NCI-H2029 treated with DMSO at 0.1 percent for 48 hours (cell line): Measurements from ENCODE around the gene CCDC174.
"Not testable (repeated sequence)": the region's sequence is repeated elsewhere in the genome, so short reads cannot be mapped to it uniquely, and the experiment has no call there.

Source experiments
- DNase-seq: peaks from one replicate; lab custom pipeline; 2025; lab: John Stamatoyannopoulos, UW

The CCDC174 gene

DNA sequence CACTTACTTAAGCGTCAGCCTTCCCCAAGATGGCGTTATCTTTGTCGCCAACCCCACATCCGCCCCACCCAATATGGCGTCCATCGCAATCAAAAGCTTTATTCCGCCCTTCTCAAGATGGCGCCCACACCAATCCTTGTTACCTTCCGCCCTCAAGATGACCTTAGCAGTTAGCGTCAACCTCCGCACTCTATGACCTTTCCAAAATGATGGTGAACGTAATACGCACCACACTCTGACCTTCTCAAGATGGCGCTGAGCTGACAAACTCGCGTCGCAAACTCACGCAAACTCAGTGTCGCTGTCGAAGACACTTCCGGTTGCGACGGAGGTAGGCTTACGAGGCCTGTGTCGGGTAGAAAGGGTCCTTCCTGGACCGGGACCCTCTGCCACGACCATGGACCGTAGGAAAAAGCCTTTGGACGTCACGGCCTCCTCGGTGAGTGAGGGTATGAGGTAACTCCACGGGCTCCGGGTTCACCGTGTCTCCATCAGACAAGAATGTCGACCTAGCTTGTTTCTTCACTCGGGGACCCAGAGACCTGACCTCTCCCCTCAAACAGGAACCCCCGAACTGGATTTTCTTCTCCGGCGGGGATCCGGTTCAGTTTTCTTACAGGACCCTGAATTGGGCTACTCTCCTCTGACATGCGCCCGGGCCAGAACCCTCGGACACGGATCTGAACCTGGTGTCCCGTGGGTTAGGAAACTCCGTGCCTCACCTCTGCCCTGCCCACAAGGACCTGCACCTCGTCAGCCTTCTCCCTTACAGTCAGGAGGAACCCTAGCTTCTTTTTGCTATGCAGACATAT lies at the start of gene CCDC174:
Gene CCDC174, plus strand, starts transcription at position 323 of the 812 bp plus-strand sequence. Its CDS starts 75 bp downstream, at position 398.
- peak; percentile 99 for DNase-seq

DNA sequence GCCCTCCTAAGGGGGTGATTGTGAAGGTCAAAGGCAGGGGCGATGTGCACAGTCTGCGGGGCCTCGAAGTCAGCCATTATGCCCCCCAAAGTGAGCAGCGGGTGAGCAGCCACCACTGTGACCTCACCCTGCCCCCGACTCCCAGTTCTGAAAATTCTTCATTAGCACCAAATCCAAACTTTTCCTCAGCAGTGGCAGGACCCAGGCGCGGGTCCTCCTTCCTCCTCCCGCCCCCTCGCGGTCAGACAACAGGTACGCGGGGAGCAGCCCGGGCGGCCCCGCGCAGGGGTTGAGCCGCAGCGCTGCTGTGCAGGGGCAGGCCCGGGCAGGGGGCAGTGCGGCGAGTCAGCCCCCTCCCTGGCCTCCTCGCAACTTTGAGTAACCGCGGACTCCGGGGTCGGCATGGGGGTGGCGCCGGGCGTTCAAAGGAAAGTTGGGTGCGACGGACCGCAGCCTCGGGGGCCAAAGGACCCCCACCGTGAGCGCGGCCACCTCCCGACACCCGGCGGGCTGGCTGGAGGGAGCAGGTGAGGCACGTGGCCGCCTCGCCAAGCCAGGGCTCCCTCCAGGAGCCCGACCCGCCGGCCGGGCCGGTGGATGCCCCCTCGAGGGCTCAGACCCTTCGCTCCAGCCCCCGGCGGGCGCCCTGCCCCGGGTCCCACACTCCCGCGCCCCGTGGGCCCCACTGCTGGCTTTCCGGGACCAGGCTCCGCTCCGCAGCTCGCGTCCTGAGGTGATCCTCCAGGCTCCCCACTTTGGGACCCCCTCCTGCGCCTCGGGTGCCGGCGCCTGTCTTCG lies 49.4 kb upstream of the CCDC174 start:
- no peak for DNase-seq

DNA sequence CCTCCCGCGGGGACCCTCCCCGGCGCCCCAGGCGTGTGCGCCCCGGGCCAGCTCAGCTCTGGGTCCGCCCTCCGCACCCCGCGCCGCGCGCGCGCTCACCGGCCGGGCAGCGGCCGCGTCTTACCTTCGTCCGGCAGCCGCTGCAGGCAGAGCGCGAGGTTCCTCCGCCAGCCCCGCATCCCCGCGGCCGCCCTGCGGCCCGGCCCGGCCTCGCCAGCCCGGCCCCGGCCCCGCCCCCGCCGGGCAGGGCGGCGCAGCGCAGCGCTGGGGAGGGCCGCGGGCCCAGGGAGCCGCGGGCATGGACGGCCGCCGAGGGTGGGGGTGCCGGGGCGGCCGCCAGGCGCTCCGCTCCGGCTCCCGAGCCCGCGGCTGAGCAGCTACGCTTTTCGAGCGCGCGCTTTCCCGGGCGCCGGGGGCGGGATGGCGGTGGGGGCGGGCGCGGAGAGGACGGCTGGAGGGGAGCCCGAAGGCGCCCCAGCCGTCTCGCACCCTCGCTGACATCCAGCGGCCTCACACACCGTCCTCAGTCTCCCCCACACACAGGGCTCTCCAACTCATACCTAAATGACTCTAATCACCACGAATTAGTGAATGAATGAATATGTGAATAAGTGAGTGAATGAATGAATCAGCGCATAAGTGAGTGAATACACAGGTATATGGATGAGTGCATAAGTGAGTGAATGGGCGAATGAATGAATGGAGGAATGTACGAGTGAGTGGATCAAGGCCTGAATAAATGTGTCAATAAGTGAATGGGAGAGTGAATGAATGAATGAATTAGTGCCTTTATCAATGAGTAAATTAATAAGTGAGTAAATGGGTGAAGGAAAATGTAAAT lies 48.5 kb upstream of the CCDC174 start:
- DNase-seq, result no peak

DNA sequence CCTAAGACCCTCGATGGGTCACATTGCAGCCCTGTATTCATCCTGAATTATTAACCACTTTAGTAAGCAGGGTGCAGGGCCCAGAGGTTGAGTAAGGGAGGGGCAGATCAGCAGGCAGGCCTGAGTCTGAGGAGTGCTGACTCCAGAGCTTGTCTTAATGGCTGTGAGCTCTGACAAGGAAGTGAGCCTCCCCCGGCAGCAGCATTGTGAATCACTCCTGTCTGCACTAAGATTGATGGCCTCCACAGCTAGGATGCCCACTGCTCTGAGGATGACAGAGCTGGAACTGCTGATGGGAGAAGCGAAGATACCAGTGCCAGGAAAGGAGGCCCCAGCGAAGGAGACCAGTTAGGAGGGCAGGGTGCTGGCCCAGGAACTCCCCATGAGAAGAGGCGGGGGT lies 46.5 kb upstream of the CCDC174 start:
- no peak for DNase-seq

DNA sequence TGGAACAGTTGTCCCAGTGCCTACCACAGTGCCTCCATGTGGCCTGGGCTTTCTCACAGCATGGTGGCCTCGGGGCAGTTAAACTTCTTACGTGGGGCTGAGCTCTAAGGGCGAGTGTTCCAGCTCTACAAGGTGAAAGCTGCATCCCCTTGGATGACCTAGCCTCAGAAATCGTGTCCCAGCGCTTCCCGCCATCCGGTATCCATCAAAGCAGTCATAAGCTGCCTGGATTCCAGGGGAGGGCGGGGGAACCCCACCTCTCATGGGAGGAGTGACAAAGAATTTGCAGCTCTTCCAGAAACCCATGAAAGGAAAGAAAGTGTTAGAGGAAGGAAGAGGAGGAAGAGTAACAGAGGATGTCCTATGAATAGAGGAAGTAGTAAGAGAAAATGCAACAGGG lies 45.8 kb upstream of the CCDC174 start:
- DNase-seq, result no peak

DNA sequence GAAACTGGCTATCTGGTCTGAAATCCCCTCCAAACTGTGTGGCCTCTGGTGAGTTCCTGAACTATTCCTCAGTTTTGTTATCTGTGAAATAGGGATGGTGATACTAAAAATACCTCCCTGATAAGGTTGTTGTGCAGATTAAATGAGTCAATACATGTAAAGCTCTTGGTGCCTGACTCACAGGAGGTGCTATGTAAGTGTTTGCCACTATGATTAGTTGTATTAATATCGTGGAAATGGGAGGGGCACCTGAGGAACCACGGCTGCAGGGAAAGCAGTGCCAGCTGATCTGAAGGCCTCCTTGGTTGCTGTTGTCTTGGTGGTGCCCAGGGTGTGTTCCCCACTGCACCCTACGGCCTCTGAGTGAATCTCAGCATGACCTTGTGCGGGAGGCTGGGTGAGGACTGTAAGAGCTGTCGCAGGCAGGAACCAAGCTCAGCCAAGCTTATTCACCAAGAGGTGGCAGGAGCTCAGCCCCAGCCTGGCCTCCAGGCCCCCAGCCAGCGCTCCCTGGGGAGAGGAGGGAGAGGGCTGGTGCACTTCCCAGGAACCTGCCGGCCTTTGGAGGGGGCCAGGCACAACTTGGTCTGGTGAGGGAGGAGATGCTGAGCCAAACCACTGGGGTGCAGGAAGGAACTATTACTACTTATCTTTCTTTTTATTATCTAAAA lies 44.8 kb upstream of the CCDC174 start:
- DNase-seq, result no peak

DNA sequence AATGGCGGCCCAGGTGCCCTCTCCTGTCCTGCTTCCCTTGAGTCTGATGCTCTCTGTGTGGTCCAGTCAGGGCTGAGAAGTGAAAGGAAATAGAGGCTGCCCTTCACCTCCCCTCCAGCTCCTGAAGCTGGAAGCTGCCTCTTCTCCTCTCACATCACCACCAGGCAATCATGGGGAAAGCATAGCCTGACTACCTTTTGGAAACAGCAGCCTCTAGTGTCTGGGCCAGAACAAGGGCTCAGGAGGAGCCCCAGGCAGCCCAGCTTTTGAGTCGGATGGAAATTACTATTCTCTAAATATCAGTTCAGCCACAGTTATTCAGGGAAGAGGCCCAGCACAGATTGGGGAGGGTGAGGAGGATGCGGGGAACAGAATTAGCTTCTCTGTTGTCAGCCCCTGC lies 43.3 kb upstream of the CCDC174 start:
- DNase-seq, result no peak

DNA sequence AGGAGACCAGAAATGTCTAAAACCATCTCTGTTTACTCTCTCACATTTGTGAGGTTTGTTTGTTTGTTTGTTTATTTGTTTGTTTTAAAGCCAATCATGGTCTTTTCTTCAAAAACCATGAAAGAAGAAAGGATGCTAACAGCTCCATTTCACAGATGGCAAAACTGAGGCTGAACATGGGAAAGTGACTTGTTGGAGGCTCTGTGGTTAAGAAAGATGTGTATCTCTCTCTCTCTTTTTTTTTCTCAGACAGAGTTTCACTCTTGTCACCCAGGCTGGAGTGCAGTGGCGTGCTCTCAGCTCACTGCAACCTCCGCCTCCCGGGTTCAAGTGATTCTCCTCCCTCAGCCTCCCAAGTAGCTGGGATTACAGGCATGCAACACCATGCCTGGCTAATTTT lies 42.5 kb upstream of the CCDC174 start:
- not testable (repeated sequence) for DNase-seq

DNA sequence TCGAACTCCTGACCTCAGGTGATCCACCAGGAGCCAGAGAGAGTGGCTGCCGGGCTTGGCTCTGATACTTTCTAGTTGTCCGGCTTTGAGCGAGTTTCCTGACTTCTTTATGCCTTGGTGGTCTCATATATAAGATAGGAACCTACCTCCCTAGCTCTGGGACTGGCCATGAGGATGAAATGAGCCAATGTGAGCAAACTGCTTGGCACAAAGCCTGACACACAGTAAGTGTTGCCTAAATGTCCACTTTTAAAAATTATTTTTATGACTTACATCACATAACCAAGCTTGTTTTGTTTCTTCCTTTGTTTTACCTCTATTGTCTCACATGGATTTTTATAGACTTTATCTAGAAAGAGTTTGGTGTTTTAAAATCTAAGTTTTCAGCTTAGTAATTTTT lies 42.1 kb upstream of the CCDC174 start:
- no peak for DNase-seq

DNA sequence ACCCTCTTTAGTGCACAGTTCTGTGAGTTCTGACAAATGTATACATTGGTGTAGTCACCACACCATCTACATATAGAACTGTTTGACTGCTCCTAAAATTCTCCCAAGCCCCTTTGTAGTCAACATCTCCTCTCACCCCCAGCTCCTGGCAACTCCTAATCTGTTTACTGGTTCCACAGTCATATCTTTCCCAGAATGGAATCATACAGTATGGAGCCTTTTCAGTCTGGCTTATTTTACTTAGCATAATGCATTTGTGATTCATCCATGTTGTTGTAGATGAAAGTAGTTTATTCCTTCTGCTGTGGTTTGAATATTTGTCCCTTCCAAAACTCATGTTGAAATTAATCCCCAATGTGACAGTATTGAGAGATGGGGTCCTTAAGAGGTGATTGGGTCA lies 41.6 kb upstream of the CCDC174 start:
- no peak for DNase-seq

DNA sequence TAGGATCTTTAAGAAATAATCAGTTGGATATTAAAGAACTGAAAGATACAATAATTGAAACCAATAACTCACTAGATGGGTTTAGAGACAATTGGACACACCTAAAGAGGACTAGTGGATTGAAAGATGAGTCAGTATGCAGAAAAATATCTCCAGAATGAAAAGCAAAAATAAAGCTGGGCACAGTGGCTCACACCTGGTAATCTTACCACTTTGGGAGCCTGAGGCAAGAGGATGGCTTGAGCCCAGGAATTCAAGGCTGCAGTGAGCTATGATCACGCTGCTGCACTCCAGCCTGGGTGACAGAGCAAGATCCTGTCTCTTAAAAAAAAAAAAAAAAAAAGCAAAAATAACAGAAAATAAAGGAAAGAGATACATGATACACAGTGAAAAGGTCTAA lies 37.4 kb upstream of the CCDC174 start:
- DNase-seq, result no peak

DNA sequence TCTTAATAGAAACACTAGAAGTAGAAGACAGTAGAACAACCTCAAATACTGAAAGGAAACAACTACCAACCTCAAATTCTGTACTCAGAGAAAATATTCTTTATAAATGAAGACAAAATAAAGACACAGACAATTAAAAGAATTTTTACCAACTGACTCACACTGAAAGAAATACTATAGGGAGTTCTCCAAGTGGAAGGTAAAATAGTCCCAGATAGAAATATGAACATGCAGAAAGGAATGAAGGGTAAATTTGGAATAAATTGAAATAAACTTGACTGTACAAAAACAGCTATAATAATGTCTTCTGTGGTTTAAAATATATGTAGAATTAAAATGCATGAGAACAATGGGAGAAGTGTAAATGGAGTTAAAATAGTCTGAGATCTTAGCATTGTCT lies 36.7 kb upstream of the CCDC174 start:
- no peak for DNase-seq

DNA sequence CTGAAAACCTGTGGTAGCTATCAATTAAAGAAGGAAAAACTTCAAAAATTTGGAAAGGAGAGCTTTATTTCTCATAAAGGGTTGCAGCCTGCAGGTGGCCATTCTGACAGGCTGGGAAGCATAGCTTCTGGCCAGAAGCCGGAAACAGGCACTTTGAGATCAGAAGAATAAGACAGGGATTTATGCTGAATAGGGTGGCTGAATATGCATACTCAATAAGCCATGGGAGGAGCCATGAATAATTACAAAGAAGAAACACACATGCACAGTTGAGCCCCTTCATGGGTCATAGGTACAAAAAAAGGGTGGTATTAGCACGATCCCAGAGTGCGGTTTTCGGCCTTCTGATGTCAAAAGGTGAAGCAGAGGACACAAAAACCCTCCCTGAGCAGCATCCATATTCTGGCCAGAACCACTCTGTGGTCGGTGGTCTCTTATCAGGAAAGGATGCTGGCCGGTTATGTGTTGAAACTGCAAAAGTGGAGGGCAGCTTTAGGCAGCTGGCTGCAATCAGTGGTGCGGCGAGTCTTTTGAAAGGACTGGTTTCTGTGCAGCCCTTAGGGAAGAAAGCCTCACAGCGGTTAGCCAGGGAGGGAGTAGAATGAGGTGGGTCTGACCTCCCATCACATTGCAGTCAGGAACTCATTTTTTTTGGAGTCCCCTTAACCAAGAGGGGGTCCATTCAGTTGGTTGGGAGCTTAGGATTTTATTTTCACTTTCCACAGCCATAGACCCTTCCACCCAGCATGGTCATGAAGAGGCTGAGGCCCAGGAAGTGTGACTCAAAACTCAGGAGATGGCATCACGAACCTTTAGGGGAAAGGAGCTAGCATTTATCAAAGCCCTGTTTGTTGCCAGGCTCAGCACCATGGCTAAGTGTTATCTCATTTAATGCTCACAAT lies 34.7 kb upstream of the CCDC174 start:
- DNase-seq, result no peak

DNA sequence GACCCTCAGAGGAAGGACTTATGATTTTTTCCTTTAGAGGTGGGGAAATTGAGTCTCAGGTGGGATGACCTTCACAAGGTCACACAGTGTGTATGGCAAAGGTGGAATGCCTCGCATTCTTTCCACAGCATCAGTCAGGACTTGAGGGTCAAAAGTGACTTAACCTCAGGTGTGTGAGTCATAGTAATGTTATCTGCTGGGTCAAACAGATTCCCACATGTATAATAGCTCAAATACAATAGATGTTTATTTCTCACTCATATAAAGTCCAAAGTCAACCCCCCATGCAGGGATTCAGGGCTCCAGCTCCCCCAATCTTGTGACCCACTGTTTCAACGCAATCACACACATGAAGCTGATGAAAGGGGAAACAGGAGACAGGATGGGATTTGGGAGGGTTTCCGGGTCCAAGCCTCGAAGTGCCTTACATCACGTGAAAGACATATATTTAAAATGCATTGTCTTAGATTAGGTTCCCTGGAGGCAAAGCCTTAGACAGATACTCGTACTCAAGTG lies 34.0 kb upstream of the CCDC174 start:
- no peak for DNase-seq

DNA sequence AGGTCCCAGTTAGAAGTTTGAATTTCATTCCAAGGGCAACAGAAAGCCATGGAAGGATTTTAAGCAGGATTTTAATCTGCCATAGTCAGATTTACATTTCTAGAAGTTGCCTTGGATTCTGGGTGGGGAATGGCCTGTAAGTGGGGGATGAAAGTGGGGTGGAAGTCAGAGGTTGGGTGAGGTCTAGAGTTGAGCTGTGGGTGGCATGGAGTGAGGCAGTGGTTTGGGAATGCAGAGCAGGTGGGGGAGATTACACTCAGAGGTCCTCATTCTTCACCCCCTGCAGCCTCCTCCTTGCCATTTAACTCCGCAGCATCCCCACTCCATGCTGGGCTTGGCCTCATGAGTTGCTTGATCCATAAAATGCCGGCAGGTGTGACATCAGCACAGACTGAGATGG lies 32.0 kb upstream of the CCDC174 start:
- DNase-seq, result no peak

DNA sequence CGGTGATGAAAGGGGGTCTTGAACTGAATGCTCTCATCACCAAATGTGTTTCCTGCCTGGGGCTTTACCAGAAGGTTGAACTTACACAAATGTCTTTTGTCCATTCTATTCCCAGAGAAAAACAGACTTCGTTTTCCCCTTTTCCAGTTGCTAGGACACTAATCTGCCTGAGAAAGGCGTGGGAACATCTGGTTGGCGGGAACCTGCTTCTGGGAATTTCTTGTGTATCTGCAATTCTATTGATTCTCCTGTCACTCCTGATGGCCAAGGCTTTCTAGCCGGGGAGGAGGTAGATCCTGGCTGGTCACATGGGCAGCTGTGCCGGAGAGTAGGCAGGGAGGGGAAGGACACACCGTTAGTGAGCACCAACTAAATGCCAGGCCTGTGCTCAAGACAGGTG lies 31.1 kb upstream of the CCDC174 start:
- DNase-seq, result no peak

DNA sequence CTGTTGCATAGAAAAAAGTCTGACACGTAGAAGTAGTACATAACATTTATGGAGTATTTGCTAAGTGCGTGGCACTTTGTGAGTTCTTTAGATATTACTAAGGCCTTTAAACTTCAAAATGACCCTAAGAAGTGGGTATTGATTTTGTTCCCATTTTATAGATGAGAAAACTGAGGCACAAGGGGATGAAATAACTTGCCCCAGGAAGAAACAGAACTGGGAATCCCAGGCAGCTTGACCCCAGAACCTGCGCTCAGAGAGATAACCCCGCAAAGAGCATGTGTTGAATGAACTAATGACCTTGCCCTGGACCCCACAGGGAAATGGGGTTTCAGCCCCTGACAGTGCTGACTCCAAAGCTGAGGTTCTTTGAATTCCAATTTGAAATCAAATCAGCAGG lies 30.5 kb upstream of the CCDC174 start:
- DNase-seq, result no peak

DNA sequence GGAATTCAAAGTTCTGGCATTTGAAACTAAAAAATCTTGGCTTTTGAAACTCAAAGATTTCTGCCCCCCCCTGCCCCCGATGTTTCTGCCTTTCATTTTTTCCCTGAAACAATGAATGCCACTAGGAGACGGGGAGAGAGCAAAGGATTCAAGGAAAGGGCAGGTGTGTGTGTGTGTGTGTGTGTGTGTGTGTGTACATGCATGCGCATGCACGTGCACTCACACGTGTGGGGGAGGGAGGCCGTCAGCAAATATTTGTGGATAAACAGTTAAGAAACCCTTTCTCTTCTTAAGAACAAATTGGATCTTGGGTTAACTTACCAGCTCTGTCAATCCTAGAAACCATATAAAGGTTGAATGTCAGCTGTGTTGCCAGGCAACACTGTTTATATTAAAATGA lies 29.2 kb upstream of the CCDC174 start:
- DNase-seq, result no peak

DNA sequence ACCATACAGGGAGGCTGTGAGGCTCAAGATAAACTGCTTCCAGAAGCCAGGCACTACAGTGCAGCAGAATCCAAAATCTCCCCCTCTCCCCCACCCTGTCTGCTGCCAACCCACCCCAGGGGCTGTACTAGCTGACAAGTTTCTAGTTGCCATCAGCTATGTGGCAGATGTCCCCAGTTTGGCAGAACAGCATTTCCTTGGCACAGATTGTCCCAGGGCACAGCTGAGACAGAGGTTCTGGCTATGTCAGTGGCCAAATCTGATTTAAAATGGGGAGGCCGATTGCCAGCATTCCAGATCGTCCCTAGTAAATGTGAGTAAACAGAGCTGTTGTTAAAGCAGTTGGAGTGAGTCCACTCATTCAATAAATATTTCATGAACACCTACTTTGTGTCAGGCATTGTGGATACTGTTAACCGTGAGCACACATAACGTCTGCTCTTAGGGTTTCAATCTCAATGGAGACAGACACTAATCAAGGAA lies 28.0 kb upstream of the CCDC174 start:
- DNase-seq, result no peak

DNA sequence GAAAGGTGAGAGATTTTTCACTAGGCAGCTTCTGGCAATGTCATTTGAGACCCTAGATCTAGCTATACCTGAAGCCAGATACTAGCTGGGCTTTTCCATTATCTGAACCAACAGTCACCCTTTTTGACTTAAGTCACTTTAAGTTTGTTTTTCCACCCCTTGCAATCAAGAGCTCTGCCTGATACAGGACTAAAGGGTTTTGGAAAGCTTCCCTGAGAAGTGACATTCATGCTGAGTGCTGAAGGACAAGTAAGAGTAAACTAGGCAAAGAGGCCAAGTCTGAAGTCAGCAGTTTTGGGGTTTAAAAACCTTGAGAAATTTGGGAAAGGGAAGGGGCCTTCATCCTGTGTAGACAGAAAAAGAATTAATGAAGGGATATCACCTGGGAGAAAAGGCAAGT lies 27.1 kb upstream of the CCDC174 start:
- DNase-seq, result no peak

DNA sequence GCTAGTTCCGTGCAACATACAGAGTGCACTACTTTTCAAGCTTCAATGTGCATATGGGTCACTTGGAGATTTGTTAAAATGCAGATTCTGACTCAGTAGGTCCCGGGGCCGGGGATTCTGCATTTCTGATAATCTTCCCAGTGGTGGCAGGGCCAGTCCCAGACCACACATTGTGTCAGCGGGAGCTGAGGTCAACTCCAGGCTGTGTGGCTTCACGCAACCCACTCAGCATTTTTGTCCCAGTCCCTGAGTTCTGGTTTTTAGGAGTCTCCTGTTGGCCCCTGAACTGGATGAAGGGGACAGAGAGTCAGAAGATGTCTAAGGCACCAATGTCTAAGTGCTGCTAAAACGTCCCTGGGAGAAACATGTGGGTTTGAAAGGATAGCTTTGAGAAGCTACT lies 26.1 kb upstream of the CCDC174 start:
- DNase-seq, result no peak
